OCI-LY7 (cell line): ENCODE data around the gene CLK2. TPM values are rescaled to one million over a fixed set of nuclear protein-coding genes. Genes with fewer than 3 reads are reported as not detected.

Experiments
- BruUV-seq: library from RNA; stranded (reverse); fragments of 400-500 nt; replicated peaks from 2 replicates; lab custom pipeline; 2021; lab: Mats Ljungman, UMichigan
- CTCF ChIA-PET: fragments of 300-600 bp; sonication (Branson Sonifier 250); formaldehyde crosslinking; loops from one replicate; lab custom pipeline; 2022; ENCODE audit warnings: antibody characterized with exemption; ENCODE audit not compliant: unreplicated experiment; lab: Charles Lee
- POLR2A ChIA-PET: fragments of 300-600 bp; sonication (Branson Sonifier 250); formaldehyde crosslinking; loops from one replicate; lab custom pipeline; 2022; ENCODE audit warnings: antibody characterized with exemption; lab: Charles Lee
- DNase-seq: peaks from one replicate; pipeline ENCODE4 v3.0.0-alpha.2; 2015; ENCODE audit warnings: low spot score
- H2AFZ ChIP-seq: fragments of 200-600 bp; sonication (generic), shearing (Covaris generic); 2 replicates; pipeline ENCODE4 v1.6.1; 2014; ENCODE audit warnings: mild to moderate bottlenecking, antibody characterized with exemption, low read length, moderate library complexity
- H3K27ac ChIP-seq: fragments of 200-600 bp; sonication (generic); 2 replicates; pipeline ENCODE4 v1.5.1; 2014; ENCODE audit warnings: mixed run types, low read depth, mild to moderate bottlenecking, moderate library complexity, low read length, inconsistent platforms; ENCODE audit not compliant: poor library complexity, severe bottlenecking
- H3K36me3 ChIP-seq: fragments of 200-600 bp; sonication (generic); 2 replicates; pipeline ENCODE4 v1.6.1; 2014; ENCODE audit warnings: mild to moderate bottlenecking, antibody characterized with exemption, low read length, moderate library complexity, mixed read lengths; ENCODE audit not compliant: insufficient read depth
- H3K4me1 ChIP-seq: fragments of 200-600 bp; sonication (generic); 2 replicates; pipeline ENCODE4 v1.5.1; 2014; ENCODE audit warnings: mild to moderate bottlenecking, low read length; ENCODE audit not compliant: insufficient read depth, poor library complexity, severe bottlenecking
- H3K4me2 ChIP-seq: fragments of 200-600 bp; sonication (generic); 2 replicates; pipeline ENCODE4 v1.6.1; 2014; ENCODE audit warnings: mild to moderate bottlenecking, low read length
- H3K4me3 ChIP-seq: fragments of 200-600 bp; sonication (generic); 2 replicates; pipeline ENCODE4 v1.5.1; 2014; ENCODE audit warnings: mild to moderate bottlenecking, low read depth, low read length; ENCODE audit not compliant: poor library complexity, severe bottlenecking
- H3K79me2 ChIP-seq: fragments of 200-600 bp; sonication (generic); 2 replicates; pipeline ENCODE4 v1.6.1; 2016; ENCODE audit warnings: low read depth, mild to moderate bottlenecking, low read length, moderate library complexity, mixed read lengths; ENCODE audit not compliant: insufficient read depth
- H3K9me2 ChIP-seq: fragments of 200-600 bp; sonication (generic); 2 replicates; pipeline ENCODE4 v1.6.1; 2016; ENCODE audit warnings: mild to moderate bottlenecking, low read length, mixed read lengths; ENCODE audit not compliant: insufficient read depth
- H3K9me3 ChIP-seq: fragments of 200-600 bp; sonication (generic); 2 replicates; pipeline ENCODE4 v1.6.1; 2014; ENCODE audit warnings: mild to moderate bottlenecking, mixed run types, low read length, mixed read lengths
- H4K20me1 ChIP-seq: fragments of 200-600 bp; sonication (generic); 2 replicates; pipeline ENCODE4 v1.6.1; 2014; ENCODE audit warnings: mild to moderate bottlenecking, antibody characterized with exemption, low read length, moderate library complexity, mixed read lengths; ENCODE audit not compliant: insufficient read depth
- CTCF ChIP-seq: fragments of 200-600 bp; sonication (generic); conservative IDR thresholded peaks from 2 replicates; pipeline ENCODE4 v1.5.1; 2014; ENCODE audit warnings: mild to moderate bottlenecking, antibody characterized with exemption, low read length, moderate library complexity, mixed read lengths
- EZH2phosphoT487 ChIP-seq: fragments of 200-600 bp; sonication (generic); IDR thresholded peaks from 2 replicates; pipeline ENCODE4 v1.6.1; 2018; ENCODE audit warnings: low read depth, borderline replicate concordance, mild to moderate bottlenecking, mixed run types, antibody characterized with exemption, low read length, moderate library complexity, mixed read lengths
- intact Hi-C: fragments of 100-400 bp; cut with micrococcal nuclease; formaldehyde crosslinking; loops from one replicate; pipeline ENCODE4 v1.10.0; 2022; ENCODE audit not compliant: unreplicated experiment
- total RNA-seq, 2 experiments: library from RNA; depleted of rRNA in 1 of 2; stranded (reverse); fragments of >200 nt in 1 of 2; shearing (Covaris generic) in 1 of 2; gene quantifications; 2 replicates each; pipeline ENCODE4 v1.2.3, GENCODE V29; 2014 to 2022

CLK2 gene
- total RNA-seq, 2 experiments from 2014 or later, result 96.7 to 121 TPM

GRCh38 chr1:155284476-155284875 is 11.2 kb upstream of the CLK2 start:
- ChIA-PET POLR2A (no interaction called here), CTCF (no interaction called here)
- Histone ChIP-seq H3K79me2 (no peaks in the 10 kb centered on the region), H3K36me3 (peaks cover 4% of the 10 kb centered on the region; the same call in 1 of the 2 replicates), H3K27ac (no peak overlapping the region), H3K9me3 (no peaks in the 10 kb centered on the region), H3K4me2 (no peak overlapping the region), H4K20me1 (no peaks in the 10 kb centered on the region), H3K4me1 (no peaks in the 10 kb centered on the region), H2AFZ (no peak overlapping the region), H3K9me2 (no peaks in the 10 kb centered on the region), H3K4me3 (no peak overlapping the region)
- no peak for TF ChIP-seq EZH2phosphoT487
- TF ChIP-seq CTCF, result no peak
- no peak for DNase-seq
- intact Hi-C loops, result no loop called here
- no TSS peak for BruUV-seq

GRCh38 chr1:155282488-155283091 is 9.3 kb upstream of the CLK2 start:
- no peaks in the 10 kb centered on the region for H4K20me1 ChIP-seq
- no TSS peak for BruUV-seq
- H3K4me1 ChIP-seq, result peaks cover 14% of the 10 kb centered on the region
- no peaks in the 10 kb centered on the region for H3K9me3 ChIP-seq
- H3K4me2 ChIP-seq, result no peak overlapping the region
- POLR2A ChIA-PET, result no interaction called here
- H3K9me2 ChIP-seq, result no peaks in the 10 kb centered on the region
- no peak overlapping the region for H3K27ac ChIP-seq
- TF ChIP-seq EZH2phosphoT487 (no peak), CTCF (no peak)
- CTCF ChIA-PET, result no interaction called here
- no peak for DNase-seq
- no peaks in the 10 kb centered on the region; the same call in 1 of the 2 replicates for H3K79me2 ChIP-seq
- intact Hi-C loops, result no loop called here
- H2AFZ ChIP-seq, result no peak overlapping the region
- H3K36me3 ChIP-seq, result peaks cover 4% of the 10 kb centered on the region; the same call in 1 of the 2 replicates
- H3K4me3 ChIP-seq, result no peak overlapping the region

GRCh38 chr1:155279268-155279667 is 6.0 kb upstream of the CLK2 start:
- no peaks in the 10 kb centered on the region for H3K9me3 ChIP-seq
- TF ChIP-seq EZH2phosphoT487 (no peak), CTCF (no peak)
- no peaks in the 10 kb centered on the region; the same call in 1 of the 2 replicates for H3K79me2 ChIP-seq
- intact Hi-C loops, result loop anchor here (10.0 kb wide), 1 partner anchor 226 kb away; no protein-coding TSS in a partner anchor
- peaks cover 30% of the 10 kb centered on the region for H3K4me1 ChIP-seq
- DNase-seq, result no peak
- H4K20me1 ChIP-seq, result no peaks in the 10 kb centered on the region
- no TSS peak for BruUV-seq
- ChIA-PET POLR2A (no interaction called here), CTCF (no interaction called here)
- H3K9me2 ChIP-seq, result no peaks in the 10 kb centered on the region
- H3K27ac ChIP-seq, result no peak overlapping the region
- no peak overlapping the region for H3K4me3 ChIP-seq
- peak overlapping the region; percentile 100 for H3K4me2 ChIP-seq
- no peak overlapping the region for H2AFZ ChIP-seq
- H3K36me3 ChIP-seq, result peaks cover 4% of the 10 kb centered on the region; the same call in 1 of the 2 replicates
